Thymus (tissue), 11 donors: ENCODE data around the gene CMC2. TPM values are rescaled to one million over a fixed set of nuclear protein-coding genes. Genes with fewer than 3 reads are reported as not detected.
A peak's percentile ranks its signal among the peaks of the same experiment; 100 is the strongest.

Source experiments
- DNase-seq, 9 donors: peaks; one replicate each; pipeline ENCODE4 v3.0.0-alpha.2; 2013; ENCODE audit warnings: low spot score in 9 of 9, low read depth in 6 of 9, missing footprints in 1 of 9
- H3K27ac ChIP-seq, 2 donors: one replicate each; pipeline ENCODE4 v1.5.1; 2013; ENCODE audit warnings: control low read depth in 1 of 2, low read depth in 1 of 2, low read length in 1 of 2, mild to moderate bottlenecking in 1 of 2, moderate library complexity in 1 of 2
- H3K27me3 ChIP-seq, 2 donors: one replicate each; pipeline ENCODE4 v1.5.1; 2013; ENCODE audit warnings: low read length in 1 of 2; ENCODE audit not compliant: control insufficient read depth in 2 of 2, insufficient read depth in 1 of 2
- H3K36me3 ChIP-seq, 2 donors: one replicate each; pipeline ENCODE4 v1.5.1; 2013; ENCODE audit warnings: low read length in 1 of 2, mild to moderate bottlenecking in 1 of 2, moderate library complexity in 1 of 2; ENCODE audit not compliant: control insufficient read depth in 2 of 2, insufficient read depth in 2 of 2
- H3K4me1 ChIP-seq, 2 donors: one replicate each; pipeline ENCODE4 v1.5.1; 2013; ENCODE audit warnings: low read length in 2 of 2; ENCODE audit not compliant: control insufficient read depth in 2 of 2, insufficient read depth in 2 of 2
- H3K4me3 ChIP-seq, 2 donors: one replicate each; pipeline ENCODE4 v1.5.1; 2013; ENCODE audit warnings: low read length in 2 of 2, control low read depth in 1 of 2, mild to moderate bottlenecking in 1 of 2
- H3K9me3 ChIP-seq, 2 donors: one replicate each; pipeline ENCODE4 v1.5.1; 2013; ENCODE audit warnings: low read length in 1 of 2, mild to moderate bottlenecking in 1 of 2; ENCODE audit not compliant: control insufficient read depth in 2 of 2, insufficient read depth in 1 of 2
- WGBS: extraction: QIAGEN DNeasy Blood & Tissue Kit; methylation state at CpG from one replicate; pipeline ENCODE4 v1.1.7; 2013; 5-methylcytosine and 5-hydroxymethylcytosine counted together
- polyA plus RNA-seq: library from polyadenylated mRNA; stranded (reverse); fragments of 200-250 nt; gene quantifications from one replicate; pipeline ENCODE4 v1.2.3, GENCODE V29; 2013
- total RNA-seq: library from RNA; stranded (reverse); fragments of 120-200 nt; gene quantifications from one replicate; pipeline ENCODE4 v1.2.4, GENCODE V29; 2013
- donor health status: healthy.

Gene CMC2
- total and polyA plus RNA-seq, 2 donors: 58.5 to 94.3 TPM

- Histone ChIP-seq H3K27me3 (peaks cover 19 to 36% of the 10 kb centered on the region in 2 donors), H3K4me1 (peaks cover 2 to 5% of the 10 kb centered on the region in 2 donors), H3K9me3 (no peaks in the 10 kb centered on the region), H3K4me3 (no peak overlapping the region), H3K27ac (no peak overlapping the region), H3K36me3 (no peaks in the 10 kb centered on the region)
- 90% methylated on average over 2 of the region's 2 CpGs for WGBS
- DNase-seq: no peak
Observed at GRCh38 chr16:80936410-80936809, 70.3 kb downstream of the CMC2 start.

GRCh38 chr16:80935691-80936090 lies 71.0 kb downstream of the CMC2 start:
- 94% methylated on average over 3 of the region's 3 CpGs for WGBS
- peaks cover 2 to 5% of the 10 kb centered on the region in 2 donors for H3K4me1 ChIP-seq
- no peaks in the 10 kb centered on the region for H3K9me3 ChIP-seq
- H3K36me3 ChIP-seq: no peaks in the 10 kb centered on the region
- no peak overlapping the region for H3K4me3 ChIP-seq
- peaks cover 21 to 43% of the 10 kb centered on the region in 2 donors for H3K27me3 ChIP-seq
- DNase-seq: no peak
- no peak overlapping the region for H3K27ac ChIP-seq

- WGBS: 23% methylated on average over 20 of the region's 20 CpGs
- H3K4me3 ChIP-seq: peak overlapping the region in 1 of 2 donors; percentile 42
- H3K4me1 ChIP-seq: peaks cover 2 to 5% of the 10 kb centered on the region in 2 donors
- peaks cover 22 to 49% of the 10 kb centered on the region in 2 donors for H3K27me3 ChIP-seq
- no peaks in the 10 kb centered on the region for H3K36me3 ChIP-seq
- H3K9me3 ChIP-seq: no peaks in the 10 kb centered on the region
- no peak for DNase-seq
- H3K27ac ChIP-seq: peak overlapping the region in 1 of 2 donors; percentile 21
Observed at GRCh38 chr16:80932708-80933095, 74.0 kb downstream of the CMC2 start.

- H3K27ac ChIP-seq: peak overlapping the region in 1 of 2 donors; percentile 36
- DNase-seq: peak in 2 of 9 donors; percentile 10 to 11
- 2% methylated on average over 67 of the region's 67 CpGs for WGBS
- H3K4me3 ChIP-seq: peak overlapping the region in 1 of 2 donors; percentile 42
- peaks cover 2 to 5% of the 10 kb centered on the region in 2 donors for H3K4me1 ChIP-seq
- H3K36me3 ChIP-seq: no peaks in the 10 kb centered on the region
- peaks cover 22 to 49% of the 10 kb centered on the region in 2 donors for H3K27me3 ChIP-seq
- H3K9me3 ChIP-seq: no peaks in the 10 kb centered on the region
Observed at GRCh38 chr16:80931801-80932707, 74.6 kb downstream of the CMC2 start.

- Histone ChIP-seq H3K36me3 (no peaks in the 10 kb centered on the region), H3K4me3 (no peak overlapping the region), H3K27me3 (peaks cover 0 to 2% of the 10 kb centered on the region in 2 donors), H3K4me1 (no peaks in the 10 kb centered on the region), H3K9me3 (no peaks in the 10 kb centered on the region), H3K27ac (no peak overlapping the region)
- 11% methylated on average over 8 of the region's 8 CpGs for WGBS
- DNase-seq: peak in 3 of 9 donors; percentile 6 to 33 (median 13)
Observed at GRCh38 chr16:80924372-80924978, 82.2 kb downstream of the CMC2 start.

- no peak overlapping the region for H3K27ac ChIP-seq
- no peak overlapping the region for H3K4me3 ChIP-seq
- 97% methylated on average over 4 of the region's 4 CpGs for WGBS
- no peaks in the 10 kb centered on the region for H3K27me3 ChIP-seq
- DNase-seq: no peak
- no peaks in the 10 kb centered on the region for H3K36me3 ChIP-seq
- H3K4me1 ChIP-seq: no peaks in the 10 kb centered on the region
- H3K9me3 ChIP-seq: no peaks in the 10 kb centered on the region
Observed at GRCh38 chr16:80923356-80923755, 83.3 kb downstream of the CMC2 start.

Other genes starting within 250 kb of the CMC2 start
- gene CDYL2, start 202.3 kb downstream of the CMC2 start, total RNA-seq: 2.6 TPM
- gene CDYL2, start 202.3 kb downstream of the CMC2 start, polyA plus RNA-seq: 2.0 TPM
- gene CENPN, start 329 bp upstream of the CMC2 start, total RNA-seq: 39.0 TPM
- 6.3 TPM for gene CENPN, start 329 bp upstream of the CMC2 start, polyA plus RNA-seq
- gene ATMIN, start 29.0 kb upstream of the CMC2 start, total RNA-seq: 25.7 TPM
- gene ATMIN, start 29.0 kb upstream of the CMC2 start, polyA plus RNA-seq: 19.3 TPM
- 0.28 TPM for gene C16orf46, start 70.4 kb upstream of the CMC2 start, total RNA-seq
- 1.4 TPM for gene C16orf46, start 70.4 kb upstream of the CMC2 start, polyA plus RNA-seq
- gene GCSH, start 89.5 kb upstream of the CMC2 start, total RNA-seq: 13.6 TPM
- gene GCSH, start 89.5 kb upstream of the CMC2 start, polyA plus RNA-seq: 39.3 TPM
- 0.14 TPM for gene BCO1, start 231.8 kb upstream of the CMC2 start, total RNA-seq
- 1.2 TPM for gene BCO1, start 231.8 kb upstream of the CMC2 start, polyA plus RNA-seq